NCI-H1092 (cell line): ENCODE results near the gene CYP11A1.

Experiments used
- DNase-seq: peaks from one replicate; lab custom pipeline; 2025; lab: John Stamatoyannopoulos, UW

Gene CYP11A1

DNA sequence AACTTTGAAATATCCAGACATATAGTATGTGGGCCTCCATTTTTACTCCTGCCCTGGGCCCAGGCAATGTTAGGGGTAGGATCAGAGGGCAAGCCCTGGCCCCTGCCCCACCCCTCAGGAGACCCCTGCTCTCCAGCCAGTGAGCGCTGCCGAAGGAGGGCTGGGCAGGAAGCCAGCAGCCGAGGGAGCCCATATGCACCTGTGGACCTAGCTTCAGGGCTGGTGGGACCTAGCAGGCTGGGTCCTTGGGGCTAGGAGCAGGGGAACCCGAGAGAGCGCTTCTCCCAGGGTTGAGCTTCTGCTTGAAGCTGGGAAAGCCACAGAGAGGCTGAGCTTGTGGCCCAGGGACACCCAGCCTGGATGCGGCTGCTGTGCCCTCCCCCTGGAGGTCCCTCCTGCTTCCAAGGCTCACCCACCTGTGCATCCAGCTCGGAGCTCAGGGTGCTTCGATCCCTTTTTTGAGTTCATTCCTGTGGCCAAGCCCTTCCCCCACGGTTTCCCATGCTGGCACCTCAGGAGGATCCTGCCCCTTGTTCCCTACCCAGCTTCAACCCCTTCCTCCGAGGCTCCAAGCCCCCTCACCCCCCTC, 21.0 kb upstream of the CYP11A1 start:
- DNase-seq: no peak

DNA sequence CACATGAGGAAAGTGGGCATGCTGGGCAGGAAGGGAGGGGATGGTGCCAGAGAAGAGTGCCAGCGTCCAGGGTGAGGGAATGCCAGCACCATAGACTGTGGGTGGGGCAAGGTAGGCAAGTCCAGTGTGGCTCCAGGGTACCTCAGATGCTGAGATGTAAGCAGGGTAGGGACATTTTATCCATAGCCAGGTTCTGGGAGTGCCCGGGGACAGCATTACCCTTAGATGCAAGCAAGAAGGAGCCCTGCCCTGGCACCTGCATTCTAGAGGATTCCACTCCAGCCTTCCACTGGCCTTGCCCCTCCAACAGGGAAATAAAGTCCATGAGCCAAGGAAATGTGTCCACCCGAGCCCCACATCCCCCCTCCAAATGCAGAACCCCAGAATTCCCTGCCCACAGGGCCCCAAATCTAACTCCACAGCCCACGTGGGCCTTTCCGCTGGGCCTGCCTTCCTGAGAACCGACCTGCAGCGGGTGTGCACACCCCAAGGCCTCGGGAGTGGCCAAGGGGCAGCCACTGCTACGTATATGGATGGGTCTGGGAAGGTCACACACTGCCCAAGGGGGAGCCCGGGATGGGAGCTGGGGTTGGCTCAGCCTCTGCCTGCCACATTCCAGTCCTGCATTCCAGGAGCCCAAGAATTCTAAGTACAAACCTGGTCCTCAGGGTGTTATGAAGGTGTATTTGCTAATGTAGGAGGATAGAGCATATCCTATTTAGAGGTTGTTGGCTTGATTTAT, 20.3 kb upstream of the CYP11A1 start:
- no peak for DNase-seq

DNA sequence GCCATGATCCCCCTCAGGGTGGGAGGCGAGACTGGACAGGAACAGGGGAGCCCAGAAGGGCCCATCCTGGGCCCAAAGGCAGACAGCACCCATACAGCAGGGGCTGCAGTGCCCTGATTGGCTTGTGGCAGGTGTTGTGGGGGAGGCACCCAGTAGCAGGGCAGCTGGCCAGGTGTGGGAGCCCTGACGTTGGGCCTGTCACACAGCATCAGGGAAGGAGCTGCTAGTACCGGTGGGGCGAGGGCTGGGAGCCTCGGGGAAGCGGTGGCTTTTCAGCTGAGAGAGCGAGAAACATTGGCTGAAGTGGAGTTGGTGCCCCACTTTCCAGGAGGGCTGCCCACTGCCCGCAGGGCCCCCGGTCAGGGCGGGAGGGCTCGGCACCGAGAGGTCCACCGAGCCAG, 19.7 kb upstream of the CYP11A1 start:
- DNase-seq: no peak

- no peak for DNase-seq
Measured at GRCh38 chr15:74386496-74387140, 19.2 kb upstream of the CYP11A1 start.

GRCh38 chr15:74385733-74386132, 18.3 kb upstream of the CYP11A1 start:
- DNase-seq: no peak

GRCh38 chr15:74384881-74385643, 17.6 kb upstream of the CYP11A1 start:
- no peak for DNase-seq

DNA sequence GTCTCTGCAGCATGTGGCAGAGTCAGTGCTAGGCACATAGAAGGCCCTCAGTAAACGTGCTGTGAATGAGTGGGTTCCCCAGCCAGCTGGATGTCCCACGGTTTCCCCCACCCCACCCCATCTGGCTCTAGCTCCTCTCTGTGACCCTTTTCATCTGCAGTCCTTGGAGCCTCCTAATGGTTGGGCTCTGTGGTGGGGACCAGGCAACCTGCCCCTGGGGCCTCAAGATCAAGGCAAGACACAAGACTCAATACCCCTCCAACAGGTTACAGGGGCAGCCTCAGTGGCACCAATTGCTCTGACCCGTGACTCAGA, 17.1 kb upstream of the CYP11A1 start:
- no peak for DNase-seq

DNA sequence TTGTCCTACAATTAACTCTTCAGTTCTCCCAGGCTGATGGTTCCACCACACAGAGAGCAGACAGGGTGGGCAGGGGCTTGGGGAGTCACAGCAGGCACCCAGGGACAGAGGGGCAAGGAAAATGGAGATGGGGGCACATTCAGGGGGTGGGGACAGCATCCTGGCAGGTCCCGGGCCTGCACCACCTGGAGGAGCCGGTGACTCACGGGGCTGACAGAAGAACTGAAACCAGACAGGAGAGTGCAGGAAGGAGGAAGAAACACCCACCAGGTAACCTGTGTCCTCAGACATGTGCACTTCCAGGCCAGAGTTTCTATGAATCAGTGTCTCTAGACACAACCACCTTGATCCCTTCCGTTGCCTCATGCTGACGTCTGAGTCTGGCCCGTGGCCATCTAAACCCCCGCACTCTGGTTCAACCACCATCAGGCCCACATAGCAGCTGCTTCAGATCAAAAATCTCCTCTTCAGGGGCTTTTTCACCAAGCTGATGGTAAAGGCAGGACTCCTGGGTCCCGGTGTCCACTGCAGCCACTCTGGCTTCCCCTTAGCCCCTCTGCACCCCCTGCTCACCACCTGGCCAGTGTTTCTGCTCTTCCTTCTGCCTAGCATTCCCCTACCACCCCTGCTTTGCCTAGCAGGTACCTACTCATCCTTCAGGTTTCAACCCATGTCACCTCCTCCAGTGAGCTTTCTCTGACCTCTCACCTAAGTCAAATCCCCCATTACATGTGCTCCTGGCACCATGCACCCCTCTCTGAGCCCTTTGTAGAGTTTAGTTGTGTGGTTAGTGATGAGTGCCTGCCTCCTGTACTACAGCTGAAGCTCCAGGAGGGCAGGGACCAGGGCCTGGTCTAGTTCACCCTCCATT, 16.5 kb upstream of the CYP11A1 start:
- no peak for DNase-seq

DNA sequence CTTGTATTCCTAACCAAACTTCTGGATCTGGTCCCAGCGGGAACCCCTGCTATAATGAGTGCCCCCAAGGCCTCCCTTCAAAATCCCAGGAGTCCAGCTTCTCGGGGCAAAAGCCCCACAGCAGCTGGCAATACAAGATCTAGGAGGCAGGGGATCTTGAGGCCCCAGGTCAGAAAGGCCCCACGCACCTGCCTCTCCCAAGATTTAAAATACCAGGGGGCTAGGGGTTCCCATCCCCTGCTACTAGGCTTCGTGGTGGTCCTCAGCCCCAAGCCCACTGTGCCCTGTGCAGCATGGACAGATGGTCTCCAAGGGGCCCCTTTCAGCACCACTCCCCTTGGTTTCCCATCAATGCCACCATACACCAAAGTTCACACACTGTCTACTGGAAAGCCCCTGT, 15.8 kb upstream of the CYP11A1 start:
- DNase-seq: no peak

- DNase-seq: peak; percentile 32
Measured at GRCh38 chr15:74382004-74382816, 14.8 kb upstream of the CYP11A1 start.

DNA sequence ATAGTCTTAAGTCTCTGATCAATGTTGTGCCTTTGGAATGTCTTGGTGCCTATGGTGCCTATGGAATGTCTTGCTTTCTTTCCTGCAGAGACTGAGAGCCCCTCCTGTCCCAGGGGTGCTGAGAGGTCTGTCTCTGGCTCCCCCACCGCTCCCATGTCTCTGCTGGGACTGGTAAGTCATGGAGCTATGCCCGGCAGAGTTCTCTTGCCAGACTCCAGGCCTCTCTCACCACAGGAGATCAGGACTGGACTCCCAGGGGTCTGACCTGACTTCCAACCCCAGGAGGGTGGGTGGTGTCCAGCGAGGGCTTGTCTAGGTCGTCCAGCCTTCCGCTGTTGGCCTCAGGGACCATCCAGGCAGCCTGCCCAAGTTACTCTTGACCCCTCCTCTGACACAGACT, 14.0 kb upstream of the CYP11A1 start:
- no peak for DNase-seq

GRCh38 chr15:74381190-74381453, 13.7 kb upstream of the CYP11A1 start:
- no peak for DNase-seq

GRCh38 chr15:74380361-74381189, 13.1 kb upstream of the CYP11A1 start:
- DNase-seq: no peak

DNA sequence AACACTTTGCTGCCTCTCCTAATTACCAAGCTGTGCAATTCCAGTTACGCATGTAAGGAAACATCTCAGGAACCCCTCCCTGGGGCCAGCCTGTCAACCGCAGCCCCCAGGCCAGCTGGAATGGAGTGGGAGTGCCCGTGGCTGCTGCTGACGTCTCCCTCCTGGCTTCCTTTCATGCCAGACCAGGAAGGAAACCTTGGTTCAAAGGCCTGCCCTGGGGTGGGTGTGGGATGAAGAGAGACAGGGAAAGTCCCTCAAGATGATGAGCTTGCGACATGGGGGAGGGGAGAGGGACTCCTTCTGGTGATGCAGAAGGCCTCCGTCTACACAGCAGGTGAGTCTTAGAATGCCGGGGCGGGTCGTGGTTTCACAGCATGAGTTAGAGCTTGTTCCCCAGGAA, 11.4 kb upstream of the CYP11A1 start:
- DNase-seq: no peak

DNA sequence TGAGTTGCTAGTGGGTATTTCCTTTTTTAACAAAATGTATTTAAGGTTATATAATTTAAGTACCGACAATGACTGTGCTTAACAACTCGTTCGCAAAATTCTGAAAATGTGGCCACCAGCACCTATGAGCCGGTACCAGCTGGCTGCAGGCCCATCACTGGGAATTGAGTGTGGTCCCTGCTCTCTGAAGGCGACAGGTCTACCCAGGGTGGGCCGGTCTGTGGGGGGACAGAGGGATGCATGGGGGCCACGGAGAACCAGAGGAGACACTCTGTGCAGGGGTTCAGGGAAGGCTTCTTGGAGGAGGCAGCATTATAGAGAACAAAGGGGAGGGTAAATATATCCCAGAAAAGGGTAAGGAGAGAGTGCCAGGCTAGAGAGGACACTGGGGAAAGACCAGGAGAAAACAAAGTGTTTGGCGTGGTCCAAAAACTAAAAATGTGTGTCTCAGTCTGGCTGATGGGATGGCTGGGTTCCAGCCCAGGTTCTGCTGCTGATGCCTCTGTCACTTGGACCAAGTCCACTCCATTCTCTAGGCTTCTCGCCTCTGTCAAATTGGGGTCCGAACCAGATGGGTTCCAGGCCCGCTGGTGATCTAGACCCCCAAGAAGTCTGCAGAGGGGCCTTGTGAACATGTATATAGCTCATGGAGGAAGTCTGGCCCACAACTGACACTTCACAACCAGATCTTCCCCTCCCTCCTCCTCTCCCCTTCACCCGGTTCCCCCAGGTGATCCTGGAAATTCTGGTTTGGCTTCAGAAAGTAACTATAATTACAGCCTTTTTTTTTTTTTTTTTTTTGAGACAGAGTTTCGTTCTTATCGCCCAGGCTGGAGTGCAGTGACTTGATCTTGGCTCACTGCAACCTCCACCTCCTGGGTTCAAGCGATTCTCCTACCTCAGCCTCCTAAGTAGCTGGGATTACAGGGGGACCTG, 10.7 kb upstream of the CYP11A1 start:
- no peak for DNase-seq

- DNase-seq: peak; percentile 16
Measured at GRCh38 chr15:74376825-74377581, 9.6 kb upstream of the CYP11A1 start.

GRCh38 chr15:74376226-74376625, 8.8 kb upstream of the CYP11A1 start:
- no peak for DNase-seq

DNA sequence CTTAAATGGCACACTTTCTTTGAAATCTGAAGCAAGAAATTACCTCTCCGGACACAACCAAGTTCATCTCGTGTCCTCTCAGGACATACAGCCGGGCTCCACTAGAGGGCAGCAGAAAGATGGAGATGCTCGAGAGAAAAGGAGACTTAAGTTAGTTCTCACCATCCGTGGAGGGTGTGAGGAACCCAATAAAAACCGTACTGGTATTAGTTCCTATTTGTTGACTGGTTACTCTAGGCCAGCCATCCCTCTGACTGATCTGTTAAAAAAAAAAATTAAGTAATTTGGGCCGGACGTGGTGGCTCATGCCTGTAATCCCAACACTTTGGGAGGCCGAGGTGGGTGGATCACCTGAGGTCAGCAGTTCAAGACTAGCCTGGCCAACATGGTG, 7.9 kb upstream of the CYP11A1 start:
- peak; percentile 63 for DNase-seq
